Tibial nerve (tissue), 4 donors: ENCODE measurements around the gene SLC1A1. TPM values are rescaled to one million over a fixed set of nuclear protein-coding genes. Genes with fewer than 3 reads are reported as not detected.

Experiments
- DNase-seq, 2 donors: peaks; one replicate each; pipeline ENCODE4 v3.0.0-alpha.2; 2019; ENCODE audit warnings: low spot score in 2 of 2
- H3K27ac ChIP-seq, 4 donors: fragments of 200-600 bp; sonication (generic) in 3 of 4; one replicate each; pipeline ENCODE4 v1.5.1; 2017 to 2019; ENCODE audit warnings: mild to moderate bottlenecking in 1 of 4
- H3K27me3 ChIP-seq, 2 donors: fragments of 200-600 bp; sonication (generic) in 1 of 2; one replicate each; pipeline versions ENCODE4 v1.5.1 to v1.6.0; 2017 to 2019
- H3K36me3 ChIP-seq, 3 donors: fragments of 200-600 bp; sonication (generic); one replicate each; pipeline ENCODE4 v1.5.1; 2018 to 2019
- H3K4me1 ChIP-seq, 4 donors: fragments of 200-600 bp; sonication (generic) in 3 of 4; one replicate each; pipeline ENCODE4 v1.5.1; 2017 to 2019
- H3K4me3 ChIP-seq, 4 donors: fragments of 200-600 bp; sonication (generic) in 3 of 4; one replicate each; pipeline ENCODE4 v1.5.1; 2017 to 2019; ENCODE audit warnings: mild to moderate bottlenecking in 1 of 4, moderate library complexity in 1 of 4
- H3K9me3 ChIP-seq, 4 donors: fragments of 200-600 bp; sonication (generic) in 3 of 4; one replicate each; pipeline ENCODE4 v1.5.1; 2017 to 2019
- EP300 ChIP-seq, 2 donors: sonication (generic); formaldehyde crosslinking; IDR thresholded peaks; one replicate each; pipeline ENCODE4 v1.6.1; 2017; ENCODE audit warnings: antibody characterized with exemption in 2 of 2, mild to moderate bottlenecking in 1 of 2
- POLR2A ChIP-seq, 2 donors: fragments of 450-650 bp; IDR thresholded peaks; one replicate each; pipeline ENCODE4 v1.6.1; 2017; ENCODE audit warnings: antibody characterized with exemption in 2 of 2, mild to moderate bottlenecking in 2 of 2, moderate library complexity in 2 of 2
- WGBS, 2 donors: methylation state at CpG; one replicate each; pipeline ENCODE4 v1.1.5; 2018; 5-methylcytosine and 5-hydroxymethylcytosine counted together
- total RNA-seq, 4 donors: library from RNA; depleted of rRNA; stranded (reverse); fragments of >200 nt; gene quantifications; one replicate each; pipeline ENCODE4 v1.1.0, GENCODE V29; 2016
- TF ChIP-seq, protein P1 (sequence below), 5 experiments: fragments of 200-600 bp in 3 of 5; fragments of 450-650 bp in 2 of 5; sonication (generic) in 3 of 5; IDR thresholded peaks; one replicate each; pipeline ENCODE4 v1.5.1; 2016 to 2019; ENCODE audit warnings: antibody characterized with exemption in 5 of 5, mild to moderate bottlenecking in 3 of 5, moderate library complexity in 2 of 5

The SLC1A1 gene
- total RNA-seq, 4 donors from 2014 or later = 4.0 to 16.8 (median 6.7) TPM

DNA sequence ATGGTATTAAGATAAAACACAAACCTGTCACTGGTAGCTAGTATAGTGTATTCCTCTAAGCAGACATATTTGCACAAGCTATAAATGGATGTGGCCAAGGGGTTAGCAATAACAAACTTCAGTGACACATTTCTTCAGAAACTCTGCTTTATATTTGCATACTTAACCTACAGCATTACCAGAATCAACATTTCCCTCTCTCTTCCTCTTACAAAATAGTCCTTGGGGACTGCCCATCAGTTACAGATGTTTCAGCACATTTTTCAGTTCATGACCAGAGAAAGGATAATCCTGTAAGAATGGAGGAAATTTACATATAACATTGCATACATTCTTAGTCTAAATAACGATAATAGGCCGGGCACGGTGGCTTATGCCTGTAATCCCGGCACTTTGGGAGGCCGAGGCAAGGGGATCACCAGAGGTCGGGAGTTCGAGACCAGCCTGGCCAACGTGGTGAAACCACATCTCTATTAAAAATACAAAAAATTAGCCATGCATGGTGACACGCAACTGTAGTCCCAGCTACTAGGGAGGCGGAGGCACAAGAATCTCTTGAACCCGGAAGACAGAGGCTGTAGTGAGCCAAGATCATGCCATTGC is 25.3 kb upstream of the SLC1A1 start:
- no peak for DNase-seq
- Histone ChIP-seq H3K27ac (no peak overlapping the region), H3K36me3 (no peaks in the 10 kb centered on the region), H3K9me3 (peaks cover 0 to 9% (median 0%) of the 10 kb centered on the region in 4 donors), H3K4me1 (no peaks in the 10 kb centered on the region), H3K4me3 (no peak overlapping the region), H3K27me3 (no peaks in the 10 kb centered on the region)
- 84 to 90% methylated on average over 11 of the region's 11 CpGs for WGBS, 2 donors
- TF ChIP-seq, protein P1, sequence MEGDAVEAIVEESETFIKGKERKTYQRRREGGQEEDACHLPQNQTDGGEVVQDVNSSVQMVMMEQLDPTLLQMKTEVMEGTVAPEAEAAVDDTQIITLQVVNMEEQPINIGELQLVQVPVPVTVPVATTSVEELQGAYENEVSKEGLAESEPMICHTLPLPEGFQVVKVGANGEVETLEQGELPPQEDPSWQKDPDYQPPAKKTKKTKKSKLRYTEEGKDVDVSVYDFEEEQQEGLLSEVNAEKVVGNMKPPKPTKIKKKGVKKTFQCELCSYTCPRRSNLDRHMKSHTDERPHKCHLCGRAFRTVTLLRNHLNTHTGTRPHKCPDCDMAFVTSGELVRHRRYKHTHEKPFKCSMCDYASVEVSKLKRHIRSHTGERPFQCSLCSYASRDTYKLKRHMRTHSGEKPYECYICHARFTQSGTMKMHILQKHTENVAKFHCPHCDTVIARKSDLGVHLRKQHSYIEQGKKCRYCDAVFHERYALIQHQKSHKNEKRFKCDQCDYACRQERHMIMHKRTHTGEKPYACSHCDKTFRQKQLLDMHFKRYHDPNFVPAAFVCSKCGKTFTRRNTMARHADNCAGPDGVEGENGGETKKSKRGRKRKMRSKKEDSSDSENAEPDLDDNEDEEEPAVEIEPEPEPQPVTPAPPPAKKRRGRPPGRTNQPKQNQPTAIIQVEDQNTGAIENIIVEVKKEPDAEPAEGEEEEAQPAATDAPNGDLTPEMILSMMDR (IDR thresholded peaks at IDR 0.05) = no peak
- TF ChIP-seq POLR2A (IDR thresholded peaks at IDR 0.05) (no peak), EP300 (IDR thresholded peaks at IDR 0.05) (no peak)

- DNase-seq = no peak
- no peak overlapping the region for H3K27ac ChIP-seq
- WGBS, 2 donors = 84 to 87% methylated on average over 2 of the region's 2 CpGs
Observed at GRCh38 chr9:4465910-4466309, 24.4 kb upstream of the SLC1A1 start.

GRCh38 chr9:4475301-4475700 is 15.0 kb upstream of the SLC1A1 start:
- H3K27ac ChIP-seq = no peak overlapping the region
- no peak overlapping the region for H3K4me3 ChIP-seq
- DNase-seq = no peak
- H3K27me3 ChIP-seq = no peaks in the 10 kb centered on the region
- H3K4me1 ChIP-seq = no peaks in the 10 kb centered on the region
- TF ChIP-seq, protein P1 (IDR thresholded peaks at IDR 0.05) = no peak
- TF ChIP-seq POLR2A (IDR thresholded peaks at IDR 0.05) (no peak), EP300 (IDR thresholded peaks at IDR 0.05) (no peak)
- 7 to 30% methylated on average over 1 of the region's 1 CpG for WGBS, 2 donors
- no peaks in the 10 kb centered on the region for H3K36me3 ChIP-seq
- H3K9me3 ChIP-seq = no peaks in the 10 kb centered on the region

More at GRCh38 chr9:4465910-4466309, 24.4 kb upstream of the SLC1A1 start:
- TF ChIP-seq POLR2A (IDR thresholded peaks at IDR 0.05) = no peak
- TF ChIP-seq EP300 (IDR thresholded peaks at IDR 0.05) = no peak
- TF ChIP-seq, protein P1 (IDR thresholded peaks at IDR 0.05) = no peak
- H3K36me3 ChIP-seq = no peaks in the 10 kb centered on the region
- no peaks in the 10 kb centered on the region for H3K4me1 ChIP-seq
- H3K27me3 ChIP-seq = no peaks in the 10 kb centered on the region
- H3K4me3 ChIP-seq = no peak overlapping the region
- H3K9me3 ChIP-seq = peaks cover 0 to 9% (median 0%) of the 10 kb centered on the region in 4 donors

DNA sequence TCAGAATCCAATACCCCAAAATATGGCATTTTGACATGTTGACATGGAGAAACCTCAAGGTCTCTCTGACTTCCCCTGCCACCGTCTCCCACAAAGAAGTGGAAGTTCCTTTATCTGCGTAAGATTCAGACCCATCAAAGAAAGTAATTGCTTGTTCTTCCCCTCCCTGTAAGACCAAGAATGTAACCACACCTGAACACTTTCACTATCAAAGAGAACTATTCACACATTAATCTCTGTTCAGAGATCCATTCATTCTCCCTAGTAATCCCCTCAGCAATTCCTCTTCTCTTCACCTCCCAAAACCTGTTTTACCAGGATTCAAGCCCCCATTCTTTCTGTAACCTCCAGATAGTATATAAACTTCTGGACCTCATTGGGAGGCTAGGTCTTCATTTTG is 4.1 kb upstream of the SLC1A1 start:
- no peaks in the 10 kb centered on the region for H3K27me3 ChIP-seq
- TF ChIP-seq EP300 (IDR thresholded peaks at IDR 0.05) (no peak), POLR2A (IDR thresholded peaks at IDR 0.05) (no peak)
- TF ChIP-seq, protein P1 (IDR thresholded peaks at IDR 0.05) = no peak
- WGBS, 2 donors = 61 to 63% methylated on average over 2 of the region's 2 CpGs
- H3K36me3 ChIP-seq = no peaks in the 10 kb centered on the region
- H3K27ac ChIP-seq = no peak overlapping the region
- H3K4me1 ChIP-seq = peaks cover 0 to 13% (median 0%) of the 10 kb centered on the region in 4 donors
- no peak overlapping the region for H3K4me3 ChIP-seq
- no peaks in the 10 kb centered on the region for H3K9me3 ChIP-seq
- DNase-seq = no peak

DNA sequence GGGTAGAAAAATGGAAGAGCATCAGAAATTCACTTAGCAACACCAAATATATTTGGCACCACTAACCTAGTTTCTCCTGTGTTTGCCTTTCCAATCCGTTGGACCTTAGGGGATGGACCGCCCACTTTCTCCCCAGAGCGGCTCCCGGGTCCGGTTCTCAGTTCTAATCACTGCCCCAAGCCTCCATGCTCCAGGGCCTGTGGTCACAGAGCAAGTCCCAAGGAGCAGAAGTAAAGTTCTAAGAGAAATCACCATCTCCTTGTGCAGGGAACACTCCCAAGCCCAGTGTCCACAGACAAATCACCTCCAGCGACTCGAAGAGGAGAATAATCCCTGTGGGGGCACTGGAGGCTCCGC is 728 bp upstream of the SLC1A1 start:
- peak in 1 of 2 donors; percentile 9 for DNase-seq
- Histone ChIP-seq H3K27ac (peak overlapping the region; percentile 34 to 81 (median 47)), H3K9me3 (no peaks in the 10 kb centered on the region), H3K4me3 (peak overlapping the region; percentile 49 to 87 (median 66)), H3K36me3 (no peaks in the 10 kb centered on the region), H3K4me1 (peaks cover 0 to 17% (median 0%) of the 10 kb centered on the region in 4 donors), H3K27me3 (no peaks in the 10 kb centered on the region)
- WGBS, 2 donors = 5% methylated on average over 8 of the region's 8 CpGs
- TF ChIP-seq POLR2A (IDR thresholded peaks at IDR 0.05) (no peak), EP300 (IDR thresholded peaks at IDR 0.05) (no peak)
- TF ChIP-seq, protein P1 (IDR thresholded peaks at IDR 0.05) = no peak
